LNCaP clone FGC (cell line): ENCODE results near the gene ZMAT5.

Experiments
- DNase-seq: peaks from one replicate; pipeline ENCODE4 v3.0.0-alpha.2; 2011; ENCODE audit warnings: low read depth
- H3K4me3 ChIP-seq: 2 replicates; pipeline ENCODE4 v1.5.1; 2011; ENCODE audit warnings: mild to moderate bottlenecking, low read depth, low read length, control low read depth
- TF ChIP-seq, protein P1 (sequence below): IDR thresholded peaks from 2 replicates; pipeline ENCODE4 v1.5.1; 2012; ENCODE audit warnings: mild to moderate bottlenecking; ENCODE audit not compliant: control insufficient read depth, insufficient read depth; ENCODE audit errors: extremely low read depth

ZMAT5 gene

DNA sequence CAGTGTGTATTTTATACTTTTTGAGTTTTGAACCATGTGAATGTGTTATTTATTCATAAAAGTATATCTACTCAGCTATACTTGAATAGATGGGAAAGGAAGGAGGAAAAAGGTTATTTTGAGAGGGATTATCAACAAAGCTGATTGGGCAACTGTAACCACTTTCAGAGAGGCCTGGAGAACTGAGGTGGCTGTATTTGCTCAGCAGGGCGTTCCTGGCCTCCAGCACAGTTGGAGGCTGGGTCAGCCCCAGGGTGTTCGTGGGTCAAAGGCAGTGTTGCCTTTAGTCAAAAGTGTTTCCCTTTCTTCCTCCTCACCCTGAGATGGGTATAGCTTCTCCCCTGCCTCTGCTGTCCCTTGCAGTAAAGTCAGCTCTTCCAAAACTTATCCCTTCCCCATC is 44.6 kb upstream of the ZMAT5 start:
- DNase-seq, result no peak
- H3K4me3 ChIP-seq, result no peak overlapping the region
- TF ChIP-seq, protein P1, sequence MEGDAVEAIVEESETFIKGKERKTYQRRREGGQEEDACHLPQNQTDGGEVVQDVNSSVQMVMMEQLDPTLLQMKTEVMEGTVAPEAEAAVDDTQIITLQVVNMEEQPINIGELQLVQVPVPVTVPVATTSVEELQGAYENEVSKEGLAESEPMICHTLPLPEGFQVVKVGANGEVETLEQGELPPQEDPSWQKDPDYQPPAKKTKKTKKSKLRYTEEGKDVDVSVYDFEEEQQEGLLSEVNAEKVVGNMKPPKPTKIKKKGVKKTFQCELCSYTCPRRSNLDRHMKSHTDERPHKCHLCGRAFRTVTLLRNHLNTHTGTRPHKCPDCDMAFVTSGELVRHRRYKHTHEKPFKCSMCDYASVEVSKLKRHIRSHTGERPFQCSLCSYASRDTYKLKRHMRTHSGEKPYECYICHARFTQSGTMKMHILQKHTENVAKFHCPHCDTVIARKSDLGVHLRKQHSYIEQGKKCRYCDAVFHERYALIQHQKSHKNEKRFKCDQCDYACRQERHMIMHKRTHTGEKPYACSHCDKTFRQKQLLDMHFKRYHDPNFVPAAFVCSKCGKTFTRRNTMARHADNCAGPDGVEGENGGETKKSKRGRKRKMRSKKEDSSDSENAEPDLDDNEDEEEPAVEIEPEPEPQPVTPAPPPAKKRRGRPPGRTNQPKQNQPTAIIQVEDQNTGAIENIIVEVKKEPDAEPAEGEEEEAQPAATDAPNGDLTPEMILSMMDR, result no peak

DNA sequence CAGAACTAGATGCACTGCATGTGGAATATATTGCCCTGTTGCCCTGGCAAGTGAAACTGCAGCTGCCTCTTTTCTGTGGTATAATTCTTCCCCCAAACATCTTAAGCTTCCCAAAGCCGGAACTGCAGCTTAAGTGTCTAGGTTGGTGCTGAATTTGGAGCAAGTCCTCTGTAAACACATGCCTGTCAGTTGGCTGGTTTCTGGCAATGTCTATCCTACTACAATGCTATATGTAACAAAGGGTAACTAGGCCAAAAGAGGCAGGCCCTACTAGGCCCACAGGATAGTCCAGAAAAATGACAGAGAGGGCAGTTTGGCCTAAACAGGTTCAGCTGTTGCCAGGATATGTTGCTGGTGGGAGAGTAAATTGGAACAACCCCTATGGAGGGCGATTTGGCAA is 43.4 kb upstream of the ZMAT5 start:
- DNase-seq, result peak; percentile 86
- TF ChIP-seq, protein P1, result no peak
- no peak overlapping the region for H3K4me3 ChIP-seq

DNA sequence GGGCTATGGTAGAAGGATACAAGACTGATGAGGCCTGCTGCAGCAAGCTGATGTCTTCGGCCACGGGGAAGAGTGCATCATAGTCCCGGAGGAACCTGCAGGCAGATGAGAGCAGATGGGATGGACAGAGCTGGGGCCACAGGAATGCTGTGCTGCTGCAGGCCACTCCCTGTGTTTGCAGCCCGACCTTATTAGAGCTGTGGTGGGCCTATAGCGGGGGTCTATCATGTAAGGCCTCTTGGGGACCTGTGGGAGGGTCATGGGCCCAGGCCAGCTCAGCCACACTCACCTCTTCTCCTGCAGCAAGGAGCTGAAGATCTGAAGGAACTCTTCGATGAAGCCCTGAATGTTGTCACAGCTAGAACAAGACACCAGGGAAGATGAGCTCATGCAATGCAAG is 39.4 kb upstream of the ZMAT5 start:
- TF ChIP-seq, protein P1, result no peak
- no peak overlapping the region for H3K4me3 ChIP-seq
- DNase-seq, result no peak

DNA sequence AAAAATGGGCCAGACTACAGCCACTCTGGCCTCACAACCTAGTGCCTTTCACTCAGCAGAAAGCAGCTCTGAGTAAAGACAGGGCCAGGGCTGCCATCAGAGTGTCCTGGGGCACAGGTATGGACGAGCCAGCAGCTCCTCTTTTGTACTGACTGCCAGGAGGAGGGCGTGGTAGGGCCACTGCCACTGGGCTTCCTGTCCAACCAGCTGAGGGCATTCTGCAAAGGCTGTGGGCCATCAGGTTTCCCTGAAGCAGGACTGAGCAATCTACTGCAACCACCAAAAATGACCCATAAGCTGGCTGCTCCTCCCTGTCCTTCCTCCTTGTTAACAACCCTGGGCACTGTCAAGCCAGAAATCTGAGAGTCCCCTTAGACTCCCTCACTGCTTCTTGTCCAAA is 38.2 kb upstream of the ZMAT5 start:
- DNase-seq, result no peak
- H3K4me3 ChIP-seq, result no peak overlapping the region
- TF ChIP-seq, protein P1, result no peak

- TF ChIP-seq, protein P1, result no peak
- no peak for DNase-seq
- no peak overlapping the region for H3K4me3 ChIP-seq
Measured at GRCh38 chr22:29803190-29803589, 36.4 kb upstream of the ZMAT5 start.

DNA sequence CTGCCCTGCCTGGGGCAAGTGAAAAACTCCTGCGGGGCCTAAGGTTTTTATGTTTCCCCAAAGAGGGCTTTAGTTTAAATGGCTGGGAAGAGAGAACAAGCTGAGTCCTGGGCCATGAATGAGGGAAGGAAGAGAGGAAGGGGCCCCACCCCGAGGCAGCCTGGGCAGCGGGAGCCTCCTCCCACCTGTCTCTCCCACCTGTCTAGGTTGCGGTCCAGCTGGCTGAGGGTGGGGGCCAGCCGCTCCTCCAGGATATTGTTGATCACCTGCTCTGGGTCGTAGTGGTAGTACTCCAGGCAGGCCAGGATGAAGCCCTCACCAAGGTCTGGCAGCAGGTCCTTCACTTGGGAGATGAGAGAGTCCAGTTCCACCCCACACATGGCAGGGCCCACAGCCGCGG is 35.0 kb upstream of the ZMAT5 start:
- TF ChIP-seq, protein P1, result no peak
- H3K4me3 ChIP-seq, result no peak overlapping the region
- DNase-seq, result no peak

GRCh38 chr22:29801153-29801552 is 34.3 kb upstream of the ZMAT5 start:
- no peak overlapping the region for H3K4me3 ChIP-seq
- TF ChIP-seq, protein P1, result no peak
- DNase-seq, result no peak
